HCEC 1CT (cell line): ENCODE data around the gene COL18A1.
A peak's percentile ranks its signal among the peaks of the same experiment; 100 is the strongest.
"Not testable (repeated sequence)": the region's sequence is repeated elsewhere in the genome, so short reads cannot be mapped to it uniquely, and the experiment has no call there.

ENCODE experiments used
- DNase-seq: peaks from one replicate; pipeline ENCODE4 v3.0.0-alpha.2; 2017

The COL18A1 gene

DNA sequence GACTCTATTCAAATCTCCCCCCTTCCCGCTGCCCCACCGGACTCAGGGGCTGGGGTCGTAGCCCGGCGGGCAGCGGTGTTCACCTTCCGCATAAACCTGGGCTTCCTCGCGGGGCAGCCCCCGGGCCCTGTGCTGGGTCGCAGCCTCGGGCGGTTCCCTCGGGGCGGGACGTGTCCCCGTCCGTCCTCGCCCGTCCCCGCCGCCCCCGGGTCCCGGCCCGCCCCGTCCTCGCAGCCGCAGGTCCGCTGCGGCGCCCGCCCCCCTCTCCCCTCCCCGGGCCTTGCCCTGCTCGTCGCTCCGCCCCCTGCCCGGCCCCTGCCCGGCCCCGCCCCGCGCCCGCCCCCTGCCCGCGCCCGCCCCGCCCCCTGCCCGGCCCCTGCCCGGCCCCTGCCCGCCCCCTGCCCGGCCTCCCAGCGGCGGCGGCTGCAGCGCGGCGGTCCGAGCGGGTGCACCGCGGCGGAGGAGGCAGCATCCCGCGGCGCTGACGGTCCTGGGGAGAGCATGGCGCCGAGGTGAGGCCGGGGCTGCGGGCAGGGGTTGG, at the start of gene COL18A1:
COL18A1 (plus strand) TSS at position 436 of the 541 bp plus-strand sequence; CDS start at position 502, 66 bp downstream.
- peak; percentile 15 for DNase-seq

DNA sequence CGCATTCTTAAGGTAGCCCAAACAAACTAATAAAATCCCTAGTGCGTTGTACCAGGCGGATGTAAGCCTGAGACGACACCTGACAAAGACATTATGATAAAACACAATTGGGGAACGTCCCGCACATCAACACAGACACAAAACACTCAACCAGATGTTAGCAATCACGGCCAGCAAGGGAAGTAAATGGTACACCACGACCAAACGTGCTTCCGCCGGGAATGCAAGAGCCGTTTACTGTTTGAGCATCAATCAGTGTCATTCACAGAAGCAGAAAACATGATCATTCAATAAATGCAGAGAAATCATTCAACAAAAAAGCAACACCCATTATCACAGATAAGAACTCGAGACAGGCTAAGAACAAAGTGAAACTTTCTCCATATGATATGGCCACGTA, 49.4 kb upstream of the COL18A1 start:
- DNase-seq = no peak

DNA sequence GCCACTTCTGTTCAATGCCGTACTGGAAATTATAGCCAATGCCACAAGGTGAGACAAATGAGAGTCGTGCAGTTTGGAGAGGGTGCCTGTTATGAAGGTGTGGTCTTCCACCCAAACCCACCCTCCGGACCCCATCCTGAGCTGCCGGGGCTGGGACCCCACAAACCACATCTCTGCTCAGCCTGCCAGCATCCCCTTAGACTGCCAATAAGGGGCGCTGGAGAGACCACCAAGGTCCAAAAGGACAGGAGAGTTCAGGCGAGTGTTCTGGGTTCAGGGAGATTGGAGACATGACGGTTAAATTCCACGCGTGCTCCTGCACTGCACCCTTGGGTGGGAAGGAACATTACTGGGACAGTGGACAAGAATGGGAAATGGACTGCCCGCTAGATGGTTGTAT, 48.7 kb upstream of the COL18A1 start:
- DNase-seq = no peak

DNA sequence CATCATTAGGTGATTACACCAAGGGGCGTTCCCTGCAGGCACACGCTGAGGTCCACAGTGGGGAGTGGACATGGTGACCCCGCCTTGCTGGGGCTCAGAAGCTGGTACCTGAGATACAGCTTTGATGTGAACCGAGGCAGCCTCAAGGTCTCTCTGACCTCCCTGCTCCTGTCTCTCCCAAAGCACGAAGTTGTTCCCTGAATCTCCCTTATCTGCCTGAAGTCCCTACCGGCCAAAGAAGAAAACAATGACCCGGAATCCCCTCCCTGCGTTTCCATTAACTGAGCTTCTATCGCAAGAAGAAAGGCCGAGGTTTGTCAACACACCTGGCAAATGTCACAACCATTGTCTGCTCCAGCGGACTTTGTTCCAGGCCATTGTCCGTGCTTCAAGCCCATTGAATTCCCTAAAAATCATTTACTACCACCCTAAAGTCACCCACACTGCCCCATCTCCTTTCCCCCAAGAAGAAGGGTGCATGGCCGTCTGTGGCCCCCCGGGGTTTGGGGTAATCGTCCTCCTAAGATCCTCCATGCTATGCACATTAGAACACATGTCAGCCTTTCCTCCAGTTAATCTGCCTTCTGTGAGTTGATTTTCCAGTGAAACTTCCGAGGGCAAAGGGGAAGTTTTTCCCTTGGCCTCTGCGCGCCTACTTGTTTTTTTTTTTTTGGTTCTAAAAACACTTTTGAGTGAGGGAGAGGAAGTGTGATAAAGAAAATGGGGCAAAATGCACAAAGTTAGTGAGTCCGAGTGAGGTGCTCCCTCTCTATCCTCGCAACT, 48.1 kb upstream of the COL18A1 start:
- DNase-seq = no peak

DNA sequence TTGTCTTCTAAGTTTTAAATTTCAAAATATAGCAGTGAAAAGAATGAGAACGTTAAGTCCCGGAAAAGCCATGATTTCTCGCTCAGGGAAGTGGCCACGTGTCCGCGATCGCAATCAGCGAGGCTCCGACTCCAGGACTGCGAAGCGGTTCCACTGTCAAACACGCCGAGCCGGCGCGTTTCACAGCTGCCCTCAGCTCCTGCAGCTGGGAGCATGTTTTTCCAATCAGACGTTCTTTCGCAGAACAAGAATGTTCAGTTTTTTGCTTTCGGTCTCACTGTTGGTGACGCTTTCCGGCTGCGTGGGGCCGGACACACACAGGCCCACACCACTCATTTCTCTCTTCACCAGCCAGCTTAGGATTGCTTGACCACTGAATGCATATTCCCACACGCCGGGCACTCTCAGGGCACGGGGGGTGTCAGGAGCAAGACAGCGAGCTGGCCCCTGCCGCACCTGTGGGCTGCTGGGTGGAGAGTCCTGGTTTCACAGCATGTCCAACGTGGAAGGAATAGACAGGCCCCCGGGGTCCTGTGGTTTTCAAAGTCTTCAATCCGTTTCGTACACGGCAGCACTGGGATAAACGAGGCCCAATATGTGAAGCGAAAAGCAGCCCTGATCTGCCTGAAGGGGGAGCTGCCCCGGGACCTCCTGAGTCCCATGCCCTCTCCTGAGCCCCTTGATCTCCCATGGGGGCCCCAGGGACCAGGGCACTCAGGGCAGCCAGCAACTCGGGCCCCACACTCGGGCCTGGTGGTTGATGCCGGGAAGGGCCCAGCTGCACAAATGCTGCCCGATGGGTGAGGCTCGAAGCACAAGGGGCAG, 47.3 kb upstream of the COL18A1 start:
- no peak for DNase-seq

DNA sequence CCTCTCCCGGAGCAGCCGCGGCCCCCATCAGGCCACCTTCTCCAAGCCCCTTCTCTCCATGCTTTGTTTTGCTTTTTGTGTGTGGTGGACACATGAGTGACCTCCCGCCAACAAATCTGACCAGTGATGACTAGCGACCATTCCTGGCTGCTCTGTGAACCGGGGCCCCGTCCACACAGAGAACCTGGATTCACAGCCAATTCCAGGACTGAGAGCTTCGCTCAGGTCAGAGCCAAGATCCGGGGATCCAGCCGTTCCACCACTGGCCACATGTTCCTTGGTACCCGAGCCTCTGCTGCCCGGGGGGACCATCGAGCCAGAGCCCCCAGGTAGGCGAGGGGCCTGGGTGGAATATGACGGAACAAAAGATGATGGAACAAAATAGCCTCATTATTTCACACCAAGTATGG, 46.7 kb upstream of the COL18A1 start:
- DNase-seq = no peak

DNA sequence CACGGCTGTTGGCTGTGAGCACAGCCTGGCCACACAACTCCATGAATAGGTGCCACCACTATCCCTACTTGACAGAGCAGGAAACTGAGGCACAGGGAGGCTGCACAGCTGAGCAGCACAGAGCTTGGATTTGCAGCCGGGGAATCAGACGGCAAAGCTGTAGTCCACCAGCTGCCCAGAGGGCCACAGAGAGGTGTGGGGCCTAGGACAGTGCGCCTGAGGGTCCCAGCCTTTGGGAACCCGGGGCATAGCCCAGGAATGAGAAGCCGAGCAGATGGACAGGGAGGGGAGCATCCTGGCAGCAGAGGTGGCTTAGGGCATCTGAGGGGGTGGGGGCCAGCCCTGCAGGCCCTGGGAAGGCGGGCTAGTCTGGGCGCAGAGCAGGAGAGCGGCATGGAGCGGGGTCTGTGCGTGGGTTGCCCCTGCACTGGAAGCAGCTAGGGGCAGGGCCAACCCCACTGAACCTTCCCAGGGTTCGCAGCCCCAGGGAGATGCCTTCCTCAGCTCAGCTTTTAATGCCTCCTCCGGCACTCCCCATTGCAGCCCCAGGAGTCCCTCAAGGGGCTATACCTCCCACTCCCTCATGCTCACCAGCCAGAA, 46.2 kb upstream of the COL18A1 start:
- no peak for DNase-seq

DNA sequence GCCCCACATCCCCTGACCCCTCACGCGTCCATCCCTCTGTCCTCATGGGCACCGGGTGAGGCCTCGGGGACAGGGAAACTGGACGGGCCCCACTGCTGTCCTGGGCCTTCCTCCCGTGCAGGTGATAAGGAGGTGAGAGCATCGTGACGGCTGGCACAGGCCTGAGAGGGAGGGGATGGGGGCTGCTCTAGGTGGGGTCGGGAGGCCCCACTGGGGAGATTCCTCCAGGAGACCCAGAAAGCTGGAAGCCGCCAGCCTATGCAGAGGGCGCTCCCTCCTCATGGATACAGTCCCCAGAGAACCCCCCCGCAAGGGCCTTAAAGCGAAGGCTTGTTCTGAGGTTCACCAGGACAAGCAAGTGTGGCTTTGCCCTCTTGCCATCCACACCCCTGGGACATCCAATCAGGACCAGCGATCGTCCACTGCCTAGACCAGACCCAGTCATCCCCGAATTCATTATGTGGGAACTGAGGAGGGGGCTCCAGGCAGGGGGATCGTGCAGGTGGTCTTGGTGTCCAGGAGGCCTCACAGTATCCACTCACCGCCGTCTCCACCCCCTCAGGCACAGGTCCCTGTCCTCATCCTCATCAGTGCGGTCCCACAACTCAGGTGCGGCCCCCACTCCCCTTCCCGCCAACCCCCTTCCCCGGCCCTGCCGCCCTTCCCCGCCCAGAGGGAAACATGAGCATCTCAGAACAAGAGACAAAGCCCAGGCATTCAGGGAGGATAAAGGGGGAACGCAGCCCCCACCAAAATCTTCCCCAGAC, 45.3 kb upstream of the COL18A1 start:
- no peak for DNase-seq

DNA sequence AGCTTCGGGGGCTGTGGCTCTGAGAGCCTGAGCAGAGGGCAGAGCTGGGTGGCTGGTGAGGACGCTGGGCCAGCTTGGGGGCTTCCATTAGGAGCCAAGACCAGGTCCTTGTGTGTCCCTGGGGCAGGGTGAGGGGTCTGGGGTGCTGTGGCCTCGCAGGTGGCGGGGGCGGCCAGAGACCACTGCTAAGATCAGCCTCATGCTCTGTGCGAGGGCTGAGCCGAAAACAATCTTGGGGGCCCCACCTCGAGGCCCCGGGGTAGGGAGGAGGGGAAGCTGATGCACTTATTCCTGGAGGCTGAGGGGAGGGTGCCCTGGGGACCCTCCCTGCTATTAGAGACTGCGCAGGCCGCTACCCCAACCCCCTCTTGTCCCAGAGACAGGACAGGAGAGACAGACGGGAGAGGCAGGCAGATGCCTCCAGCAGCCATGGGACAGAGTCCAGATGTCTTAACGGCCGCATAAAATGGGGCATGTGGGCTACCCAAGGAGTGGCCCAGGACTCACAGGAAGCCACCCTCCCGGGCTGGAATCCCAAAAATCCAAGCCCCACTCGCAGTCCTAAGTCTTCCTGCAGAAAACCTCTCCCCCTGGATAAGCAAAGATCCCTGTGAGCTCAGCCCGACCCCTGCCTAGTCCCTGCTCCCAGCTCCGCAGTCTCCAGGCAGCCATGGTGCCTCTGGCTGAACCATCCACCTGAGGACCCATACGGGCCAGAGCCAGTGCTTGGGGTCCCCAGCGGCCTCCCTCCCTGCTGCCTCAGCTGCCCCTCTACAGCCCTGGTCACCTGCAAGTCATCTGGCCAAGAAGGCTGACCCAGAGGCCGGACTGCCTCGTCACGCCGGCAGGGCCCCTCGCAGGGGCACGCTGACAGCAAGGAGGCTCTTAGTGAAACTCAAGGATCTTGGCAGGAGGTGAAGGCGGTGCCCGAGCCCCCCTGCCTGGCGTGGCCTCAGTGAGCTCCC, 43.6 kb upstream of the COL18A1 start:
- DNase-seq = no peak

DNA sequence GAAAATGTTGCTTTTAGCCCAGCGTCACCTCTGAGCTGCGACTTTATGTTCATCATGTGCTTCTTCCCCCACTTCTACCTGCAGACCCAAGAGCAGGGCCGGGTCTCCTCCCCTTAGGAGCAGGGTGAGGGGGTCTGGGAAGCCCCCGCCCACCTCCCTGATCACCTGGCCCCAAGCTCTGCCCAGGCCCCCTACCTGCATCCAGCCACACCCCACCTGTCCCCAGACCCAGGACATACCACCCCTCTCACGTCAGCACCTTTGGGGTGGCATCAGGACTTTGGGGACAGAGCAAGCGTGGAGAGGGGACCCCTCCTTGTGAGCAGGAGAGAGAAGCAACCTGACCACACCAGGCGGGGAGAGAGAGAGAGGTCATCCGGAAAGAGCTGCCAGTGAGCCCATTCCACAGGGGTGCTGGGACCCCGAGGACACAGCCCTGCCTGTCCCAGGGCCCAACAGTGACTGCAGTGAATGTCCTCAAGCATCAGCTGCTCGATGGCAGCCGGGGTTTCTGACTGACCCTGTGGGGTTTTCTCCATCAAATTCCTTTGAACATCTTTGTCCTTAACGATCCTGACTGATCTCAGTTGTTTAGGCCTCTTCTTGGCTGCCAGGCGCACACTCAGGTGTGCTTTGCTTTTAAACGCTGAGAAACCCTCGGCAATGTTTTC, 42.8 kb upstream of the COL18A1 start:
- DNase-seq = no peak

DNA sequence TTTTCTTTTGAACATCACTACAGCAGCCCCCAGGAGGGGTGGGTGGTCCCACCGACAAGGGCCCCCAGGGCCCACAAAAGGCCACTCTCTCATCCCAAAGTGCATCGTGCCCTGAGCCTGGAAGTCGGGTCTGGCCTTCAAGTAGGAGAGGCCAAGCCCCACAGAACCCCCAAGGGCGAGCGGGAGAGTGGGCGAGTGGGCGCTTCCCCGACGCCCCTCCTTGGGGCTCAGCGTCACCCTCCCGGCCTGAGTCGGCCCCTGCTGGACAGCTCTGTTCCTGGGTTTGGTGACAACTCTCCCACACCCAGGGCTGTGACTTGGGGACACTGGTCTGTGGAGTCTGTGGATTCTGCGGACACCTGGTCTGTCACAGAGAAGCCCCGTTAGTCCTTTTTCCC, 42.2 kb upstream of the COL18A1 start:
- DNase-seq = no peak

DNA sequence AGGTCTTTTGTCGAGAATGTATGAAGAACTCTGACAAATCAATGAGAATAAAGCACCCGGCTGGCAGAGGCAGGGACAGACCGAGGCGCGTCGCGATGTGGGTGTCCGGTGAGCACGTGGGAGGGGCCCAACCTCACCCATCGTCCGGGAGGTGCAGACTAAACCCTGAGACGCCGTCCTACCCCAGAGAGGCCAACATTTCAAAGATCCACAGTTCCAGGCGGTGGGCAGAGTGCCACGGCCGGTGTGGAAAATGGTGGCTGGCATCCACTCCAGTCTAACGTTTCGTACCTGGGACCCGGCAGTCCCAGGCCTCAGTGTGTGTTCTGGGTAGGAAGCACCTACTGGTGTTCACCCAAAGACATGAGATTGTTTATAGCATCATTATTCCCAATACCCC, 41.7 kb upstream of the COL18A1 start:
- DNase-seq = not testable (repeated sequence)

DNA sequence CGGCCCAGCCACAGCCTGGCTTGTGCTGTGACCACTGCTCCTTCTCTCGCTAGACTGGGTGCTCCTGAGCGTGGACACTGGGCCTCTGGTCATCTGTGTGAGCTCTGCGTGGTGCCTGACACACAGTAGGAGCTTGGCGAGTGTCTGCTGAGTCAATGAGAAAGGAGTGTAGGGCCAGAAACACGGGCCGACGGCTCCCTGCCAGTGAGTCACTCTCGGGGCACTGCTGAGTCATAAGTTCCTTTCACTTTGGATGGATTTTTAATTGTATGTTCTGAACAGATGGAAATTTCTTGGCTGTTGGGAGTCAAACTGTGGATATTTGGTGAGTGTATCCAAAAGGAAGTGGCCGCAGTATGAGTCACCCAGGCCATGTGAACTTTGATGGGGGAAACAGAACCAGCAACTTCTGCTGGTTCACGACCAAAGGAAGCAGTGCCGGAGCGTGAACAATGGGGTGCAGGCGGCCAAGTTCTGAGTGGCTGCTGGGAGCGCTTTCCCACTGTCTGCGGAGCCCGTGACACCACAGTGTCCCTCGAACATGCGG, 41.0 kb upstream of the COL18A1 start:
- DNase-seq = peak; percentile 99

DNA sequence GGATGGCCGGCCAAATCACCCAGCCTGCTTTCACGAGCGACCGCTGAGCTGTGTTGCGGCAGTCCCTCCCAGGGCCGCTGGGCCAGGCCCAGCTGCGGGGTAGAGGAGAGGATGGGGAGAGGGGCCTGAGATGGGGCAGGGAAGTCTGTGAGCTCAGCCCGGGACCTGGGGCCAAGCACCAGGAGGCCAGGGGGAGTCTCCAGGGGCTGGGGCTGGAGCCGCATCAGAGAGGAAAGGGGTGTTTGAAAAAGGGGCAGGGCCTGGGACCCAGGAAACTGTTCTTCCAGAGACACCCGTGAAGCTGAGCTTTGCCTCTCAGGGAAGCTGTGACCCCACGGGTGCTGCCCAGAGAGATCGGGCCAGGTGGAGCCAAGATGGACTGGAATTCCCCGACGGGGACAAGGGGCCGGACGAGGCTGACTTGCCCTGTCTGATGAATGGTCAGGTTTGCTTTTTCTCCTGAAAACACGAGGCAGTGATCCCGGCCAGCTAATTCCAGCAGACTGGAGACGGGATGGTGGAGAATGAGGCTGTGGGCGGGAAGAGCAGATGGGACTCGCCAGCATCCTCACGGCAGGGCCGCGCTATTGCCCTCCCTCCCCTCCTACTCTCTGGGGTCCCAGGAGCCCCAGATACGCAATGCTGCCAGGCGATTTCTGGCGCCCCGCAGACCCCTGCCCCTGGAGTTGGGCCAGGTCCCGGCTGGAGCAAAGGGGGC, 40.3 kb upstream of the COL18A1 start:
- peak; percentile 67 for DNase-seq

DNA sequence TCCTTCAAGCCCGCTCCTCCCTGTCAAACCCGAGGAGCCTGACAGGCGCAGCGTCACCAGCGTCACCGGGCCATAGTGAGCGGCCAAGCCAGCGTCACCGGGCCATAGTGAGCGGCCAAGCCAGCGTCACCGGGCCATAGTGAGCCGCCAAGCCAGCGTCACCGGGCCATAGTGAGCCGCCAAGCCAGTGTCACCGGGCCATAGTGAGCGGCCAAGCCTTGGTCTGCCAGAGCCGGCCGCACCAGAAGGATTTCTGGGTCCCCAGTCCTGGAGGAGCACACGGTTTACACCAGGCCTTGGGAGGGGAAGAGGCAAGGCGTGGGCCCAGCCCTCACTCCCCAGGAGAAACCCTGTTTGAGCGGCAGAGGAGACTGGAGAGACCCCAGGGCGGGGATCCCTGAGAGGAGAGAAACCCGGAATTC, 39.8 kb upstream of the COL18A1 start:
- DNase-seq = no peak

DNA sequence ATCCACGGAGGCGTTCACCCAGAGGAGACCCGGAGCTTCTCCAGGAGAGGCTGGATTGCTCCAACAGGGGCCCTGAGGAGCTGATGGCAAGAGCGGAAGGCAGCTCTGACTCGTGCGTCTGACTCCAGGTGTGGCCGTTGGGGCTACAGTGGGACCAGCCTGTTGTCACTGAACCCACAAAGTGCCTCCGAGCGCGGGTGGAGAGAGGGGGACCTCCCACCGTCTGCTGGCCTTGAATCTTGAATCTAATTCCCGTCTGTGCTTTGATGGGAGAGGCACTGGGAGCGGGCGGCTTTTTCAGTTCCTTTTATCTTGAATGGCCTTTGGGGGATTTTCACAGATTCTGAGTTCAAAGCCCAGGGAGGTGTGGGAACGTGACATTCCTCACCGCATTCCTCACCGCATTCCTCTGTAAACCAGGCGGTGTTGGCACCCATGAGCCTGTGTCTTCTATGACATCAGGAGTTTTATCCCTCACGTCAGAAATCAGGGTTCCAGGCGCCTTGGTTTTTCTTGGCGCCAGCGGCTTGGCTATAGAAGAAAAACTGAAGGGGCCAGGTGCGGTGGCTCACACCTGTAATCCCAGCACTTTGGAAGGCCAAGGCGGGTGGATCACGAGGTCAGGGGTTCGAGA, 39.2 kb upstream of the COL18A1 start:
- DNase-seq = peak; percentile 46

DNA sequence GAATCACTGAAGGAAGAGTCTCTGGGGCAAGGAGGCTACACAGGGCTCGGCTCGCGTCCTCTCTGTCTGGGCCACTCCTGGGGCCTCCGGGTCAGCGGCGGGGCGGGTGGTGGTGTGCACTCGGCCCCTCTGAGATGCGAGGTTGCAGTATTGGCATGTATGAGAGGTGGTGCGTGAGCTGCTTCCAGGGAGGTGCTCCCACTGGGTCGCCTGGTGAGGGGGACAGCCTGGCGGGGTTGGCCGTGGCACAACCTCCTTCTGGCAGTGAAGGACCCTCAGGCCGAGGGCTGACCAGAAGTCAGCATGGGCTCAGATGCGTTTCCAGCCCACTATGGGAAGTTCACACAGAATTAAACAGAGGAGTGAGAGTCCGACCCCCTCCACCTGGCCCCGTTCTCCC, 38.5 kb upstream of the COL18A1 start:
- no peak for DNase-seq

DNA sequence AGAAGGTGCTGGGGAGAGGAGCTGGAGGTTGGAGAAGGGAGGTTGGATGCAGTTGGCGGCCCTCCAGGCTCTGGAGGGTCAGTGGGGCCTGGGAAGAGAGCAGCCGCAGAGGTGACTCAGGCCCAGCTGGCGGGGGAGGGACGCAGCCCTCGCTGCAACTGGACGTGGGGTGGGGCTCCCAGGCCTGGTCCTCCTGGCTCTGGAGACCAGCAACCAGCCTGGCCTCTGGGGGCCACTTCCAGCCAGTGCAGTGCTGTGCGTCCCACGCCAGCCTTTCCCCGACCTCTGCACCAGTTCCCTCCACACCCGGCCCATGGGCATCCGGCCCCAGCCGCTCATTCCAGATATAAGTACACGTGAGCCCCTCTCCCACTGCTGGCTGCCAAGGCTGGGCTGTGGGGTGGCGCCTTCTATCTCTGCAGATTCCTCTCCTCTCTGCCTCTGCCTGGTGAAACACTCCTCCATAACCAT, 38.0 kb upstream of the COL18A1 start:
- peak; percentile 97 for DNase-seq
